ENCODE data around the gene SLC37A1. TPM values are rescaled to one million over a fixed set of nuclear protein-coding genes. Genes with fewer than 3 reads are reported as not detected.

Gene SLC37A1
- total and polyA plus RNA-seq, 2 donors from 2014 or later: 3.4 to 21.8 TPM

DNA sequence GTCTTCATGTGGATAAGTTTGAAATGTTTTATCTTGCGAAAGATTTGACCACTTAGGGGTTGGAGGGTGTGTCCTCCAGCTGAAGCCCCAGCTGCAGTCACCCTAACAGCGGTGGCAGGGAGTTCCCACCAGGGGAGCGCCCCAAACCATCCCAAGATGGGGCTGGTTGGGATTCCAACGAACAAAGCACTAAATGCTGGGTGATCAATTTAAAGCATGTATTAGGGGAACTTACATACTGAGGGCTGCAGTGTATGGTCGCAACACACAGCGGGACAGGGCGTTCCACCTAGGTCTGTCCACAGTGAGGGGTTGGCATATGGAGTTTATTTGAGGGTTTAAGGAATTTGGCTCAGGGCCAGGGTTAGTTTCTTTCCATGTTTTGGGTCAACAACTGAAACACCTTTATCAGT, 26.3 kb downstream of the SLC37A1 start:
- Histone ChIP-seq H3K9ac (ENCODE audit: low read length in 3 of 3) (no peak overlapping the region), H3K27me3 (ENCODE audit: control insufficient read depth, insufficient read depth, low read length) (no peaks in the 10 kb centered on the region), H3K27ac (ENCODE audit: low read depth in 2 of 2, low read length in 2 of 2) (no peak overlapping the region), H3K4me3 (ENCODE audit: low read length in 3 of 3) (no peak overlapping the region), H3K4me1 (ENCODE audit: control insufficient read depth in 2 of 3, insufficient read depth in 2 of 3, low read depth in 1 of 3, low read length in 3 of 3) (peaks cover 0 to 8% (median 0%) of the 10 kb centered on the region in 3 donors), H3K9me3 (ENCODE audit: control insufficient read depth in 2 of 3, insufficient read depth in 1 of 3, low read length in 3 of 3) (no peaks in the 10 kb centered on the region), H3K36me3 (ENCODE audit: control insufficient read depth in 2 of 3, insufficient read depth in 3 of 3, low read length in 3 of 3) (peaks cover 0 to 5% (median 0%) of the 10 kb centered on the region in 3 donors)
- intact Hi-C loops (cut with DNase I): no loop called here
- FAIRE-seq (no peak), DNase-seq (peak in 1 of 5 donors; percentile 37)
- TF ChIP-seq, protein P1, sequence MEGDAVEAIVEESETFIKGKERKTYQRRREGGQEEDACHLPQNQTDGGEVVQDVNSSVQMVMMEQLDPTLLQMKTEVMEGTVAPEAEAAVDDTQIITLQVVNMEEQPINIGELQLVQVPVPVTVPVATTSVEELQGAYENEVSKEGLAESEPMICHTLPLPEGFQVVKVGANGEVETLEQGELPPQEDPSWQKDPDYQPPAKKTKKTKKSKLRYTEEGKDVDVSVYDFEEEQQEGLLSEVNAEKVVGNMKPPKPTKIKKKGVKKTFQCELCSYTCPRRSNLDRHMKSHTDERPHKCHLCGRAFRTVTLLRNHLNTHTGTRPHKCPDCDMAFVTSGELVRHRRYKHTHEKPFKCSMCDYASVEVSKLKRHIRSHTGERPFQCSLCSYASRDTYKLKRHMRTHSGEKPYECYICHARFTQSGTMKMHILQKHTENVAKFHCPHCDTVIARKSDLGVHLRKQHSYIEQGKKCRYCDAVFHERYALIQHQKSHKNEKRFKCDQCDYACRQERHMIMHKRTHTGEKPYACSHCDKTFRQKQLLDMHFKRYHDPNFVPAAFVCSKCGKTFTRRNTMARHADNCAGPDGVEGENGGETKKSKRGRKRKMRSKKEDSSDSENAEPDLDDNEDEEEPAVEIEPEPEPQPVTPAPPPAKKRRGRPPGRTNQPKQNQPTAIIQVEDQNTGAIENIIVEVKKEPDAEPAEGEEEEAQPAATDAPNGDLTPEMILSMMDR (IDR thresholded peaks at IDR 0.05; ENCODE audit: borderline replicate concordance, extremely low read depth, insufficient read depth): no peak

DNA sequence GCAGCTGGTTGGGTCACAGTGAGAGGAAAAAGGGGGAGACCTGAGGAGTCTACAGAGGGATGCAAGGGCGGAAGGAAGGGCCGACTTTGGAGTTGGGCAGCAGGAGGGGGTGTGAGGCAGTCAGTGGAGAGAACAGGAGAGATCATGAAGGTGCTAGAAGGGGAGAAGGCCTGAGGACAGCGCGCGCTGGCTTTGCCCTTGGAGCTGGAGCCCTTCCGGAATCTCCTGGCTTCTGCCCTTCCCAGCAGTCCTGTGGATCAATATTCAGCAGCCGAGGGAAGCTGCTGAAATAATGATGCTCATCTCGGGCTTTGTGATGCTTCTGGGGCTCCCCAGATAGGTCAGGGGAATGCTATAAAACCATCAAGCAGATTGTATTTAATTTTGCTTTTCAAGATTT, 26.7 kb downstream of the SLC37A1 start:
- Histone ChIP-seq H3K4me3 (ENCODE audit: low read length in 3 of 3) (no peak overlapping the region), H3K4me1 (ENCODE audit: control insufficient read depth in 2 of 3, insufficient read depth in 2 of 3, low read depth in 1 of 3, low read length in 3 of 3) (peaks cover 0 to 7% (median 0%) of the 10 kb centered on the region in 3 donors), H3K27me3 (ENCODE audit: control insufficient read depth, insufficient read depth, low read length) (no peaks in the 10 kb centered on the region), H3K27ac (ENCODE audit: low read depth in 2 of 2, low read length in 2 of 2) (no peak overlapping the region), H3K9ac (ENCODE audit: low read length in 3 of 3) (no peak overlapping the region), H3K9me3 (ENCODE audit: control insufficient read depth in 2 of 3, insufficient read depth in 1 of 3, low read length in 3 of 3) (no peaks in the 10 kb centered on the region), H3K36me3 (ENCODE audit: control insufficient read depth in 2 of 3, insufficient read depth in 3 of 3, low read length in 3 of 3) (peaks cover 0 to 5% (median 0%) of the 10 kb centered on the region in 3 donors)
- DNase-seq (peak in 1 of 5 donors; percentile 21), FAIRE-seq (no peak)
- TF ChIP-seq, protein P1 (IDR thresholded peaks at IDR 0.05; ENCODE audit: borderline replicate concordance, extremely low read depth, insufficient read depth): no peak
- intact Hi-C loops (cut with DNase I): no loop called here

DNA sequence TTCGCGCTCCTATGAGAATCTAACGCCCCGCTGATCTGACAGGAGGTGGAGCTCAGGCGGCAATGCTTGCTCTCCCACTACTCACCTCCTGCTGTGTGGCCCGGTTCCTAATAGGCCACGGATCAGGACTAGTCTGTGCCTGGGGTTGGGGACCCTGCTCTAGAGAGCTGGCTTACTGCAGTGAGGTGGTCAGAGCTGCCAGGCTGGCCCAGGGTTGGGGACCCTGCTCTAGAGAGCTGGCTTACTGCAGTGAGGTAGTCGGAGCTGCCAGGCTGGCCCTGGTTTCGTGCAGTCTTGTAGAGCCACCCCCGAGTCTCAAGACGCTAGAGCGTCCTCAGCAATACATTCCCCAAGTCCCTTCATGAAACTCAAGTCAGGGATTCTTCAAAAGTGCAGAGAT, 27.5 kb downstream of the SLC37A1 start:
- TF ChIP-seq, protein P1 (IDR thresholded peaks at IDR 0.05; ENCODE audit: borderline replicate concordance, extremely low read depth, insufficient read depth): no peak
- FAIRE-seq (no peak), DNase-seq (peak in 2 of 5 donors; percentile 33 to 56)
- H3K9me3 ChIP-seq (ENCODE audit: control insufficient read depth in 2 of 3, insufficient read depth in 1 of 3, low read length in 3 of 3): no peaks in the 10 kb centered on the region
- H3K4me1 ChIP-seq (ENCODE audit: control insufficient read depth in 2 of 3, insufficient read depth in 2 of 3, low read depth in 1 of 3, low read length in 3 of 3): no peaks in the 10 kb centered on the region
- peaks cover 0 to 5% (median 0%) of the 10 kb centered on the region in 3 donors for H3K36me3 ChIP-seq (ENCODE audit: control insufficient read depth in 2 of 3, insufficient read depth in 3 of 3, low read length in 3 of 3)
- H3K27me3 ChIP-seq (ENCODE audit: control insufficient read depth, insufficient read depth, low read length): no peaks in the 10 kb centered on the region
- H3K9ac ChIP-seq (ENCODE audit: low read length in 3 of 3): no peak overlapping the region
- H3K4me3 ChIP-seq (ENCODE audit: low read length in 3 of 3): no peak overlapping the region
- intact Hi-C loops (cut with DNase I): no loop called here
- H3K27ac ChIP-seq (ENCODE audit: low read depth in 2 of 2, low read length in 2 of 2): no peak overlapping the region

DNA sequence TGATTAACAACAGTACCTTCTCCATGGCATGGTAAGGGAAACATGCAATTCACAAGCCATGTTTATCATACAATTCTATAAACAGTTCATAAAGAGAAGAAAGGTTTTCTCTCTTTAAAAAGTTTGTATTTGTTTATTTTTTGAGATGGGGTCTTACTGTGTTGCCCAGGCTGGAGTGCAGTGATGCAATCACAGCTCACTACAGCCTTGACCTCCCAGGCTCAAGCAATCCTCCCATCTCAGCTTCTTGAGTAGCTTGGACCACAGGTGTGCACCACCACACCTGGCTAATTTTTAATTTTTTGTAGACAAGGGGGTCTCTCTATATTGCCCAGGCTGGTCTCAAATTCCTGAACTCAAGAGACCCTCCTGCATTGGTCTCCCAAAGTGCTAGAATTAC, 28.0 kb downstream of the SLC37A1 start:
- TF ChIP-seq, protein P1 (IDR thresholded peaks at IDR 0.05; ENCODE audit: borderline replicate concordance, extremely low read depth, insufficient read depth): no peak
- no peaks in the 10 kb centered on the region for H3K27me3 ChIP-seq (ENCODE audit: control insufficient read depth, insufficient read depth, low read length)
- intact Hi-C loops (cut with DNase I): no loop called here
- DNase-seq: no peak
- no peak for FAIRE-seq
- no peak overlapping the region for H3K4me3 ChIP-seq (ENCODE audit: low read length in 3 of 3)
- peaks cover 0 to 5% (median 0%) of the 10 kb centered on the region in 3 donors for H3K36me3 ChIP-seq (ENCODE audit: control insufficient read depth in 2 of 3, insufficient read depth in 3 of 3, low read length in 3 of 3)
- no peak overlapping the region for H3K9ac ChIP-seq (ENCODE audit: low read length in 3 of 3)
- no peaks in the 10 kb centered on the region for H3K4me1 ChIP-seq (ENCODE audit: control insufficient read depth in 2 of 3, insufficient read depth in 2 of 3, low read depth in 1 of 3, low read length in 3 of 3)
- no peaks in the 10 kb centered on the region for H3K9me3 ChIP-seq (ENCODE audit: control insufficient read depth in 2 of 3, insufficient read depth in 1 of 3, low read length in 3 of 3)
- H3K27ac ChIP-seq (ENCODE audit: low read depth in 2 of 2, low read length in 2 of 2): no peak overlapping the region

Data from kidney (tissue), 14 donors.